Body of pancreas (tissue), 4 donors: ENCODE results near the gene TESK2. TPM values are rescaled to one million over a fixed set of nuclear protein-coding genes. Genes with fewer than 3 reads are reported as not detected.
"Not testable (repeated sequence)": the region's sequence is repeated elsewhere in the genome, so short reads cannot be mapped to it uniquely, and the experiment has no call there.

Experiments used
- ATAC-seq: fragments of 150-250 bp; one replicate; pipeline ENCODE4 v1.9.1; 2016
- DNase-seq, 4 donors: peaks; one replicate each; pipeline ENCODE4 v3.0.0-alpha.2; 2019
- H3K27ac ChIP-seq, 4 donors: fragments of 200-600 bp; sonication (generic); 1 replicate in 3 of 4; 2 replicates in 1 of 4; pipeline versions ENCODE4 v1.5.1 to v1.6.1; 2016 to 2019; ENCODE audit warnings: mild to moderate bottlenecking in 1 of 4, mixed read lengths in 1 of 4, moderate library complexity in 1 of 4
- H3K27me3 ChIP-seq, 2 donors: fragments of 200-600 bp; sonication (generic); one replicate each; pipeline ENCODE4 v1.6.0; 2016; ENCODE audit warnings: mild to moderate bottlenecking in 1 of 2
- H3K36me3 ChIP-seq, 2 donors: fragments of 200-600 bp; sonication (generic); replicated peaks in 1 of 2; 2 replicates each; pipeline ENCODE4 v1.5.1; 2016; ENCODE audit warnings: low read depth in 2 of 2; ENCODE audit not compliant: insufficient read depth in 1 of 2
- H3K4me1 ChIP-seq: fragments of 200-600 bp; sonication (generic); one replicate; pipeline ENCODE4 v1.6.0; 2016
- H3K4me3 ChIP-seq, 2 donors: fragments of 200-600 bp; sonication (generic); 1 replicate in 1 of 2; 2 replicates in 1 of 2; pipeline ENCODE4 v1.5.1; 2016 to 2019
- H3K9me3 ChIP-seq, 3 donors: fragments of 200-600 bp; sonication (generic); 1 replicate in 2 of 3; 2 replicates in 1 of 3; pipeline ENCODE4 v1.5.1; 2016
- CTCF ChIP-seq, 7 experiments: fragments of 450-650 bp in 4 of 7; fragments of 200-600 bp in 3 of 7; sonication (generic) in 3 of 7; IDR thresholded peaks; one replicate each; pipeline ENCODE4 v1.5.1; 2016 to 2019; ENCODE audit warnings: antibody characterized with exemption in 7 of 7
- POLR2A ChIP-seq, 3 donors: fragments of 450-650 bp; IDR thresholded peaks; one replicate each; pipeline ENCODE4 v1.6.1; 2016; ENCODE audit warnings: antibody characterized with exemption in 3 of 3, mild to moderate bottlenecking in 2 of 3
- WGBS, 2 donors: methylation state at CpG; one replicate each; pipeline ENCODE4 v1.1.5; 2017; 5-methylcytosine and 5-hydroxymethylcytosine counted together
- intact Hi-C: fragments of 100-400 bp; cut with DNase I; formaldehyde crosslinking; loops from one replicate; pipeline ENCODE4 v1.15.1; 2023
- total RNA-seq, 2 donors: library from RNA; depleted of rRNA; stranded (reverse); fragments of >200 nt; gene quantifications; one replicate each; pipeline ENCODE4 v1.1.0, GENCODE V29; 2016

Gene TESK2
- total RNA-seq, 2 donors from 2014 or later: 0.33 to 3.6 TPM

- ATAC-seq (no peak), DNase-seq (peak in 1 of 4 donors; percentile 12)
- Histone ChIP-seq H3K27ac (no peak overlapping the region), H3K4me3 (no peak overlapping the region), H3K36me3 (no peaks in the 10 kb centered on the region), H3K4me1 (no peaks in the 10 kb centered on the region), H3K27me3 (no peaks in the 10 kb centered on the region), H3K9me3 (no peaks in the 10 kb centered on the region)
- TF ChIP-seq POLR2A (IDR thresholded peaks at IDR 0.05): no peak
- no peak for TF ChIP-seq CTCF (IDR thresholded peaks at IDR 0.05)
- WGBS, 2 donors: 54 to 57% methylated on average over 3 of the region's 3 CpGs
- intact Hi-C loops: no loop called here
Measured at GRCh38 chr1:45375104-45376090, 115.6 kb downstream of the TESK2 start.

GRCh38 chr1:45373573-45373972 is 117.4 kb downstream of the TESK2 start:
- Histone ChIP-seq H3K27ac (no peak overlapping the region), H3K4me3 (no peak overlapping the region), H3K27me3 (no peaks in the 10 kb centered on the region), H3K36me3 (no peaks in the 10 kb centered on the region), H3K9me3 (no peaks in the 10 kb centered on the region), H3K4me1 (no peaks in the 10 kb centered on the region)
- intact Hi-C loops: no loop called here
- DNase-seq (no peak), ATAC-seq (no peak)
- TF ChIP-seq POLR2A (IDR thresholded peaks at IDR 0.05) (no peak), CTCF (IDR thresholded peaks at IDR 0.05) (no peak)

GRCh38 chr1:45370575-45370974 is 120.4 kb downstream of the TESK2 start:
- Histone ChIP-seq H3K9me3 (no peaks in the 10 kb centered on the region), H3K27me3 (no peaks in the 10 kb centered on the region), H3K27ac (no peak overlapping the region), H3K4me3 (no peak overlapping the region), H3K36me3 (no peaks in the 10 kb centered on the region), H3K4me1 (no peaks in the 10 kb centered on the region)
- TF ChIP-seq CTCF (IDR thresholded peaks at IDR 0.05): no peak
- TF ChIP-seq POLR2A (IDR thresholded peaks at IDR 0.05): no peak
- intact Hi-C loops: no loop called here
- DNase-seq (no peak), ATAC-seq (no peak)

GRCh38 chr1:45365051-45365450 is 125.9 kb downstream of the TESK2 start:
- intact Hi-C loops: no loop called here
- WGBS, 2 donors: 82 to 90% methylated on average over 6 of the region's 6 CpGs
- Histone ChIP-seq H3K27ac (no peak overlapping the region), H3K9me3 (no peaks in the 10 kb centered on the region), H3K27me3 (no peaks in the 10 kb centered on the region), H3K4me1 (peaks cover 4% of the 10 kb centered on the region), H3K36me3 (no peaks in the 10 kb centered on the region), H3K4me3 (no peak overlapping the region)
- TF ChIP-seq CTCF (IDR thresholded peaks at IDR 0.05): no peak
- no peak for TF ChIP-seq POLR2A (IDR thresholded peaks at IDR 0.05)
- no peak for ATAC-seq
- DNase-seq: no peak

GRCh38 chr1:45364294-45364693 is 126.7 kb downstream of the TESK2 start:
- H3K27ac ChIP-seq: no peak overlapping the region
- no peaks in the 10 kb centered on the region for H3K27me3 ChIP-seq
- DNase-seq (no peak), ATAC-seq (no peak)
- peaks cover 8% of the 10 kb centered on the region for H3K4me1 ChIP-seq
- H3K4me3 ChIP-seq: no peak overlapping the region
- no peaks in the 10 kb centered on the region for H3K36me3 ChIP-seq
- 80 to 90% methylated on average over 2 of the region's 2 CpGs for WGBS, 2 donors
- intact Hi-C loops: no loop called here
- no peaks in the 10 kb centered on the region for H3K9me3 ChIP-seq
- TF ChIP-seq CTCF (IDR thresholded peaks at IDR 0.05) (no peak), POLR2A (IDR thresholded peaks at IDR 0.05) (no peak)

- H3K27ac ChIP-seq: peak overlapping the region in 2 of 4 donors; percentile 5 to 16
- H3K27me3 ChIP-seq, H3K36me3 ChIP-seq, ATAC-seq, H3K9me3 ChIP-seq, intact Hi-C loops, H3K4me1 ChIP-seq, H3K4me3 ChIP-seq: not testable (repeated sequence)
- DNase-seq: peak in 2 of 4 donors; percentile 11 to 33
- WGBS, 2 donors: 83 to 88% methylated on average over 7 of the region's 7 CpGs
Measured at GRCh38 chr1:45360981-45361380, 130.0 kb downstream of the TESK2 start.
